Retinal pigment epithelial cell (primary cell): ENCODE data around the gene MIR17HG.
A peak's percentile ranks its signal among the peaks of the same experiment; 100 is the strongest.

Experiments
- DNase-seq: peaks from one replicate; pipeline ENCODE4 v3.0.0-alpha.2; 2010; ENCODE audit warnings: low read depth
- H3K4me3 ChIP-seq: 2 replicates; pipeline ENCODE4 v1.5.1; 2011; ENCODE audit warnings: mild to moderate bottlenecking, low read length, control low read depth, moderate library complexity
- CTCF ChIP-seq: conservative IDR thresholded peaks from 2 replicates; pipeline ENCODE4 v1.5.1; 2011; ENCODE audit warnings: low read depth, low read length, control low read depth, inconsistent platforms

The MIR17HG gene

GRCh38 chr13:91368101-91368500 lies 20.6 kb downstream of the MIR17HG start:
- DNase-seq, result no peak
- TF ChIP-seq CTCF, result no peak
- no peak overlapping the region for H3K4me3 ChIP-seq

- H3K4me3 ChIP-seq, result no peak overlapping the region
- DNase-seq, result no peak
- TF ChIP-seq CTCF, result no peak
Observed at GRCh38 chr13:91368676-91369440, 21.4 kb downstream of the MIR17HG start.

- H3K4me3 ChIP-seq, result no peak overlapping the region
- no peak for TF ChIP-seq CTCF
- peak; percentile 52 for DNase-seq
Observed at GRCh38 chr13:91369441-91369831, 21.9 kb downstream of the MIR17HG start.

- TF ChIP-seq CTCF, result no peak
- DNase-seq, result no peak
- H3K4me3 ChIP-seq, result no peak overlapping the region
Observed at GRCh38 chr13:91370501-91370900, 23.0 kb downstream of the MIR17HG start.

- no peak for DNase-seq
Observed at GRCh38 chr13:91372911-91373310, 25.4 kb downstream of the MIR17HG start.

GRCh38 chr13:91375116-91375729 lies 27.7 kb downstream of the MIR17HG start:
- peak; percentile 74 for TF ChIP-seq CTCF
- no peak overlapping the region for H3K4me3 ChIP-seq
- DNase-seq, result no peak

More at GRCh38 chr13:91372911-91373310, 25.4 kb downstream of the MIR17HG start:
- TF ChIP-seq CTCF, result no peak
- no peak overlapping the region for H3K4me3 ChIP-seq

- DNase-seq, result no peak
- H3K4me3 ChIP-seq, result no peak overlapping the region
- peak; percentile 61 for TF ChIP-seq CTCF
Observed at GRCh38 chr13:91381371-91381770, 33.9 kb downstream of the MIR17HG start.
